ENCODE results near the gene TTI1.

DNA sequence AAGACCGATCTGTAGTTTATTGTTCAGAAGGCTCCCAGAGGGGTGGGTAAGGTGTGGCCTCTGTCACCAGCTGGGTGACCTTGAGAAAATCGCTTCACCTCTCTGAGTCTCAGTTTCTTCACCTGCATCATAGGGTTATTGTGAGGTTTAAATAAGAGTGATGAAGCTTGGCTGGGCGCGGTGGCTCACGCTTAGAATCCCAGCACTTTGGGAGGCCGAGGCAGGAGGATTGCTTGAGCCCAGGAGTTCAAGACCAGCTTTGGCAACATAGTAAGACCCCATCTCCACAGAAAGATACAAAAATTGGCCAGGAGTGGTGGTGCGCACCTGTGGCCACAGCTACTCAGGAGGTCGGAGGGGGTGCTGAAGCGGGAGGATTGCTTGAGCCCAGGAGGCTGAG is 94.3 kb downstream of the TTI1 start:
- TF ChIP-seq TAF1 (IDR thresholded peaks at IDR 0.05; ENCODE audit: low read depth) (no peak), FOXM1 (IDR thresholded peaks at IDR 0.05; ENCODE audit: borderline replicate concordance, low read depth) (no peak), EP300 (IDR thresholded peaks at IDR 0.05; ENCODE audit: borderline replicate concordance) (no peak), EGR1 (IDR thresholded peaks at IDR 0.05) (no peak), TEAD4 (IDR thresholded peaks at IDR 0.05) (no peak), RAD21 (IDR thresholded peaks at IDR 0.05; ENCODE audit: low read depth) (no peak), YY1 (IDR thresholded peaks at IDR 0.05; ENCODE audit: low read depth) (no peak), CREB1 (IDR thresholded peaks at IDR 0.05; ENCODE audit: low read depth) (no peak), NFIC (IDR thresholded peaks at IDR 0.05) (no peak)
- TF ChIP-seq, protein P1, sequence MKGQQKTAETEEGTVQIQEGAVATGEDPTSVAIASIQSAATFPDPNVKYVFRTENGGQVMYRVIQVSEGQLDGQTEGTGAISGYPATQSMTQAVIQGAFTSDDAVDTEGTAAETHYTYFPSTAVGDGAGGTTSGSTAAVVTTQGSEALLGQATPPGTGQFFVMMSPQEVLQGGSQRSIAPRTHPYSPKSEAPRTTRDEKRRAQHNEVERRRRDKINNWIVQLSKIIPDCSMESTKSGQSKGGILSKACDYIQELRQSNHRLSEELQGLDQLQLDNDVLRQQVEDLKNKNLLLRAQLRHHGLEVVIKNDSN (IDR thresholded peaks at IDR 0.05), result no peak
- TF ChIP-seq, protein P2, sequence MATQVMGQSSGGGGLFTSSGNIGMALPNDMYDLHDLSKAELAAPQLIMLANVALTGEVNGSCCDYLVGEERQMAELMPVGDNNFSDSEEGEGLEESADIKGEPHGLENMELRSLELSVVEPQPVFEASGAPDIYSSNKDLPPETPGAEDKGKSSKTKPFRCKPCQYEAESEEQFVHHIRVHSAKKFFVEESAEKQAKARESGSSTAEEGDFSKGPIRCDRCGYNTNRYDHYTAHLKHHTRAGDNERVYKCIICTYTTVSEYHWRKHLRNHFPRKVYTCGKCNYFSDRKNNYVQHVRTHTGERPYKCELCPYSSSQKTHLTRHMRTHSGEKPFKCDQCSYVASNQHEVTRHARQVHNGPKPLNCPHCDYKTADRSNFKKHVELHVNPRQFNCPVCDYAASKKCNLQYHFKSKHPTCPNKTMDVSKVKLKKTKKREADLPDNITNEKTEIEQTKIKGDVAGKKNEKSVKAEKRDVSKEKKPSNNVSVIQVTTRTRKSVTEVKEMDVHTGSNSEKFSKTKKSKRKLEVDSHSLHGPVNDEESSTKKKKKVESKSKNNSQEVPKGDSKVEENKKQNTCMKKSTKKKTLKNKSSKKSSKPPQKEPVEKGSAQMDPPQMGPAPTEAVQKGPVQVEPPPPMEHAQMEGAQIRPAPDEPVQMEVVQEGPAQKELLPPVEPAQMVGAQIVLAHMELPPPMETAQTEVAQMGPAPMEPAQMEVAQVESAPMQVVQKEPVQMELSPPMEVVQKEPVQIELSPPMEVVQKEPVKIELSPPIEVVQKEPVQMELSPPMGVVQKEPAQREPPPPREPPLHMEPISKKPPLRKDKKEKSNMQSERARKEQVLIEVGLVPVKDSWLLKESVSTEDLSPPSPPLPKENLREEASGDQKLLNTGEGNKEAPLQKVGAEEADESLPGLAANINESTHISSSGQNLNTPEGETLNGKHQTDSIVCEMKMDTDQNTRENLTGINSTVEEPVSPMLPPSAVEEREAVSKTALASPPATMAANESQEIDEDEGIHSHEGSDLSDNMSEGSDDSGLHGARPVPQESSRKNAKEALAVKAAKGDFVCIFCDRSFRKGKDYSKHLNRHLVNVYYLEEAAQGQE (IDR thresholded peaks at IDR 0.05; ENCODE audit: low read depth), result no peak

All from Ishikawa (cell line).